ENCODE results near the gene CRHR1.

The CRHR1 gene

GRCh38 chr17:45824475-45824874 is 40.4 kb downstream of the CRHR1 start:
- Histone ChIP-seq H3K27ac (ENCODE audit: low read depth, low read length, severe bottlenecking) (no peak overlapping the region), H3K36me3 (ENCODE audit: control insufficient read depth, insufficient read depth, low read length) (no peaks in the 10 kb centered on the region), H3K4me3 (ENCODE audit: extremely low read depth, insufficient read depth, low read length, poor library complexity, severe bottlenecking) (no peak overlapping the region), H3K9me3 (ENCODE audit: control insufficient read depth, low read length) (no peaks in the 10 kb centered on the region), H3K4me1 (ENCODE audit: control insufficient read depth, insufficient read depth, low read length, poor library complexity, severe bottlenecking) (no peaks in the 10 kb centered on the region)
- WGBS, 2 experiments (ENCODE audit: insufficient coverage in 2 of 2), result 75 to 79% methylated on average over 3 to 5 of the region's 7 CpGs

GRCh38 chr17:45824901-45825492 is 40.9 kb downstream of the CRHR1 start:
- Histone ChIP-seq H3K4me3 (ENCODE audit: extremely low read depth, insufficient read depth, low read length, poor library complexity, severe bottlenecking) (no peak overlapping the region), H3K36me3 (ENCODE audit: control insufficient read depth, insufficient read depth, low read length) (no peaks in the 10 kb centered on the region), H3K9me3 (ENCODE audit: control insufficient read depth, low read length) (no peaks in the 10 kb centered on the region), H3K27ac (ENCODE audit: low read depth, low read length, severe bottlenecking) (no peak overlapping the region), H3K4me1 (ENCODE audit: control insufficient read depth, insufficient read depth, low read length, poor library complexity, severe bottlenecking) (no peaks in the 10 kb centered on the region)
- 75 to 85% methylated on average over 4 to 5 of the region's 13 CpGs for WGBS, 2 experiments (ENCODE audit: insufficient coverage in 2 of 2)

GRCh38 chr17:45825792-45826191 is 41.7 kb downstream of the CRHR1 start:
- Histone ChIP-seq H3K27ac (ENCODE audit: low read depth, low read length, severe bottlenecking) (no peak overlapping the region), H3K4me1 (ENCODE audit: control insufficient read depth, insufficient read depth, low read length, poor library complexity, severe bottlenecking) (no peaks in the 10 kb centered on the region), H3K36me3 (ENCODE audit: control insufficient read depth, insufficient read depth, low read length) (no peaks in the 10 kb centered on the region), H3K9me3 (ENCODE audit: control insufficient read depth, low read length) (no peaks in the 10 kb centered on the region), H3K4me3 (ENCODE audit: extremely low read depth, insufficient read depth, low read length, poor library complexity, severe bottlenecking) (no peak overlapping the region)
- 93 to 96% methylated on average over 14 of the region's 14 CpGs for whole genome bisulfite sequencing, 2 experiments (ENCODE audit: insufficient coverage in 2 of 2)

- Histone ChIP-seq H3K9me3 (ENCODE audit: control insufficient read depth, low read length) (no peaks in the 10 kb centered on the region), H3K36me3 (ENCODE audit: control insufficient read depth, insufficient read depth, low read length) (no peaks in the 10 kb centered on the region), H3K4me1 (ENCODE audit: control insufficient read depth, insufficient read depth, low read length, poor library complexity, severe bottlenecking) (no peaks in the 10 kb centered on the region), H3K27ac (ENCODE audit: low read depth, low read length, severe bottlenecking) (no peak overlapping the region), H3K4me3 (ENCODE audit: extremely low read depth, insufficient read depth, low read length, poor library complexity, severe bottlenecking) (no peak overlapping the region)
- WGBS, 2 experiments (ENCODE audit: insufficient coverage in 2 of 2), result 86 to 95% methylated on average over 7 to 13 of the region's 16 CpGs
Observed at GRCh38 chr17:45826919-45827588, 42.9 kb downstream of the CRHR1 start.

- Histone ChIP-seq H3K36me3 (ENCODE audit: control insufficient read depth, insufficient read depth, low read length) (no peaks in the 10 kb centered on the region), H3K27ac (ENCODE audit: low read depth, low read length, severe bottlenecking) (no peak overlapping the region), H3K4me3 (ENCODE audit: extremely low read depth, insufficient read depth, low read length, poor library complexity, severe bottlenecking) (no peak overlapping the region), H3K9me3 (ENCODE audit: control insufficient read depth, low read length) (no peaks in the 10 kb centered on the region), H3K4me1 (ENCODE audit: control insufficient read depth, insufficient read depth, low read length, poor library complexity, severe bottlenecking) (no peaks in the 10 kb centered on the region)
- 96 to 100% methylated on average over 3 to 7 of the region's 9 CpGs for WGBS, 2 experiments (ENCODE audit: insufficient coverage in 2 of 2)
Observed at GRCh38 chr17:45828171-45828570, 44.1 kb downstream of the CRHR1 start.

- WGBS, 2 experiments (ENCODE audit: insufficient coverage in 2 of 2), result 84 to 89% methylated on average over 14 to 15 of the region's 15 CpGs
- no peak overlapping the region for H3K27ac ChIP-seq (ENCODE audit: low read depth, low read length, severe bottlenecking)
- H3K9me3 ChIP-seq (ENCODE audit: control insufficient read depth, low read length), result no peaks in the 10 kb centered on the region
- no peak overlapping the region for H3K4me3 ChIP-seq (ENCODE audit: extremely low read depth, insufficient read depth, low read length, poor library complexity, severe bottlenecking)
- H3K4me1 ChIP-seq (ENCODE audit: control insufficient read depth, insufficient read depth, low read length, poor library complexity, severe bottlenecking), result no peaks in the 10 kb centered on the region
- H3K36me3 ChIP-seq (ENCODE audit: control insufficient read depth, insufficient read depth, low read length), result no peaks in the 10 kb centered on the region
Observed at GRCh38 chr17:45828582-45829133, 44.5 kb downstream of the CRHR1 start.

GRCh38 chr17:45833920-45834319 is 49.8 kb downstream of the CRHR1 start:
- Histone ChIP-seq H3K27ac (ENCODE audit: low read depth, low read length, severe bottlenecking) (no peak overlapping the region), H3K4me1 (ENCODE audit: control insufficient read depth, insufficient read depth, low read length, poor library complexity, severe bottlenecking) (no peaks in the 10 kb centered on the region), H3K4me3 (ENCODE audit: extremely low read depth, insufficient read depth, low read length, poor library complexity, severe bottlenecking) (no peak overlapping the region), H3K36me3 (ENCODE audit: control insufficient read depth, insufficient read depth, low read length) (no peaks in the 10 kb centered on the region), H3K9me3 (ENCODE audit: control insufficient read depth, low read length) (no peaks in the 10 kb centered on the region)
- WGBS, 2 experiments (ENCODE audit: insufficient coverage in 2 of 2), result 76% methylated on average over 3 of the region's 6 CpGs; no CpG with 5 or more reads in 1 of the 2 experiments

GRCh38 chr17:45834471-45835396 is 50.6 kb downstream of the CRHR1 start:
- no peaks in the 10 kb centered on the region for H3K9me3 ChIP-seq (ENCODE audit: control insufficient read depth, low read length)
- 90 to 94% methylated on average over 16 to 23 of the region's 26 CpGs for WGBS, 2 experiments (ENCODE audit: insufficient coverage in 2 of 2)

GRCh38 chr17:45835481-45835880 is 51.4 kb downstream of the CRHR1 start:
- no peak overlapping the region for H3K27ac ChIP-seq (ENCODE audit: low read depth, low read length, severe bottlenecking)
- H3K36me3 ChIP-seq (ENCODE audit: control insufficient read depth, insufficient read depth, low read length), result no peaks in the 10 kb centered on the region
- H3K4me1 ChIP-seq (ENCODE audit: control insufficient read depth, insufficient read depth, low read length, poor library complexity, severe bottlenecking), result no peaks in the 10 kb centered on the region
- no peak overlapping the region for H3K4me3 ChIP-seq (ENCODE audit: extremely low read depth, insufficient read depth, low read length, poor library complexity, severe bottlenecking)
- 79 to 86% methylated on average over 3 of the region's 5 CpGs for WGBS, 2 experiments (ENCODE audit: insufficient coverage in 2 of 2)
- no peaks in the 10 kb centered on the region for H3K9me3 ChIP-seq (ENCODE audit: control insufficient read depth, low read length)

More at GRCh38 chr17:45834471-45835396, 50.6 kb downstream of the CRHR1 start:
- Histone ChIP-seq H3K4me3 (ENCODE audit: extremely low read depth, insufficient read depth, low read length, poor library complexity, severe bottlenecking) (no peak overlapping the region), H3K36me3 (ENCODE audit: control insufficient read depth, insufficient read depth, low read length) (no peaks in the 10 kb centered on the region), H3K27ac (ENCODE audit: low read depth, low read length, severe bottlenecking) (no peak overlapping the region), H3K4me1 (ENCODE audit: control insufficient read depth, insufficient read depth, low read length, poor library complexity, severe bottlenecking) (no peaks in the 10 kb centered on the region)
